Measurements from ENCODE around the gene DIS3L2.

- TF ChIP-seq CTCF (IDR thresholded peaks at IDR 0.05) (no peak), EP300 (IDR thresholded peaks at IDR 0.05) (no peak)
Observed at GRCh38 chr2:232375164-232375563, 413.7 kb downstream of the DIS3L2 start.
